HEK293 (cell line): Measurements from ENCODE around the gene CD2AP.

Experiments
- CTCF ChIA-PET: fragments of 350-600 bp; formaldehyde crosslinking; extraction: SDS; loops from one replicate; lab custom pipeline; 2021; ENCODE audit warnings: antibody characterized with exemption; lab: Yijun Ruan, JAX
- POLR2A ChIA-PET: fragments of 300-600 bp; formaldehyde crosslinking; extraction: SDS; loops from one replicate; lab custom pipeline; 2020; ENCODE audit warnings: antibody characterized with exemption, inconsistent platforms; lab: Yijun Ruan, JAX
- H3K27ac ChIP-seq: fragments of 200-500 bp; sonication (Bioruptor generic); 2 replicates; pipeline ENCODE4 v1.5.1; 2014; ENCODE audit warnings: low read depth, low read length, control low read depth, inconsistent platforms; ENCODE audit errors: extremely low read depth
- H3K36me3 ChIP-seq, 2 experiments: fragments of 200-500 bp in 1 of 2; sonication (Bioruptor generic) in 1 of 2; 1 replicate in 1 of 2; 2 replicates in 1 of 2; pipeline ENCODE4 v1.5.1; 2014 to 2017; ENCODE audit warnings: inconsistent platforms in 2 of 2, low read length in 2 of 2; ENCODE audit not compliant: control insufficient read depth in 2 of 2, insufficient read depth in 1 of 2
- H3K4me1 ChIP-seq: fragments of 200-500 bp; sonication (Bioruptor generic); 2 replicates; pipeline ENCODE4 v1.5.1; 2014; ENCODE audit warnings: mild to moderate bottlenecking, low read length, inconsistent platforms; ENCODE audit not compliant: control insufficient read depth, insufficient read depth
- H3K4me3 ChIP-seq: 2 replicates; pipeline ENCODE4 v1.5.1; 2011; ENCODE audit warnings: low read depth, mild to moderate bottlenecking, control low read depth, low read length, moderate library complexity
- H3K9me3 ChIP-seq: fragments of 200-500 bp; sonication (Bioruptor generic); 2 replicates; pipeline ENCODE4 v1.5.1; 2014; ENCODE audit warnings: low read depth, low read length, inconsistent platforms; ENCODE audit not compliant: control insufficient read depth, insufficient read depth
- BCL11A ChIP-seq: fragments of 450-650 bp; formaldehyde crosslinking; IDR thresholded peaks from 2 replicates; pipeline ENCODE4 v1.5.1; 2016; ENCODE audit warnings: low read depth, missing biosample characterization, missing genetic modification characterization
- GLIS1 ChIP-seq: fragments of 450-650 bp; formaldehyde crosslinking; IDR thresholded peaks from 2 replicates; pipeline ENCODE4 v1.5.1; 2016; ENCODE audit warnings: missing biosample characterization, missing genetic modification characterization
- HOXC10 ChIP-seq: sonication (generic); formaldehyde crosslinking; IDR thresholded peaks from 2 replicates; pipeline ENCODE4 v1.8.1; 2023; ENCODE audit warnings: mild to moderate bottlenecking, missing genetic modification reagents
- KLF7 ChIP-seq: fragments of 450-650 bp; formaldehyde crosslinking; IDR thresholded peaks from 2 replicates; pipeline ENCODE4 v1.5.1; 2016; ENCODE audit warnings: missing biosample characterization, missing genetic modification characterization, borderline replicate concordance
- KLF9 ChIP-seq: fragments of 450-650 bp; formaldehyde crosslinking; IDR thresholded peaks from 2 replicates; pipeline ENCODE4 v1.5.1; 2016; ENCODE audit warnings: missing biosample characterization, missing genetic modification characterization, low read depth
- PRDM1 ChIP-seq: fragments of 450-650 bp; formaldehyde crosslinking; IDR thresholded peaks from 2 replicates; pipeline ENCODE4; 2016; ENCODE audit warnings: missing biosample characterization, missing genetic modification characterization
- PRDM2 ChIP-seq: fragments of 450-650 bp; formaldehyde crosslinking; IDR thresholded peaks from 2 replicates; pipeline ENCODE4 v1.5.1; 2016; ENCODE audit warnings: missing biosample characterization, missing genetic modification characterization, borderline replicate concordance
- TSHZ1 ChIP-seq: fragments of 450-650 bp; formaldehyde crosslinking; IDR thresholded peaks from 2 replicates; pipeline ENCODE4 v1.5.1; 2016; ENCODE audit warnings: missing biosample characterization, missing genetic modification characterization, borderline replicate concordance
- ZBTB17 ChIP-seq: fragments of 450-650 bp; formaldehyde crosslinking; IDR thresholded peaks from 2 replicates; pipeline ENCODE4 v1.5.1; 2016; ENCODE audit warnings: missing biosample characterization, missing genetic modification characterization
- ZBTB21 ChIP-seq: fragments of 450-650 bp; formaldehyde crosslinking; IDR thresholded peaks from 2 replicates; pipeline ENCODE4 v1.5.1; 2017; ENCODE audit warnings: missing biosample characterization, missing genetic modification characterization
- ZNF112 ChIP-seq: fragments of 450-650 bp; formaldehyde crosslinking; IDR thresholded peaks from 2 replicates; pipeline ENCODE4 v1.5.0; 2017; ENCODE audit warnings: missing biosample characterization, missing genetic modification characterization
- ZNF274 ChIP-seq, 2 experiments: fragments of 200-500 bp in 1 of 2; fragments of 450-650 bp in 1 of 2; sonication (Bioruptor generic) in 1 of 2; formaldehyde crosslinking in 1 of 2; IDR thresholded peaks; 2 replicates each; pipeline versions ENCODE4 v1.5.1 to v1.6.1; 2014 to 2016; ENCODE audit warnings: borderline replicate concordance in 1 of 2, inconsistent platforms in 1 of 2, low read length in 1 of 2, missing biosample characterization in 1 of 2, missing genetic modification characterization in 1 of 2
- ZNF37A ChIP-seq: fragments of 450-650 bp; IDR thresholded peaks from 2 replicates; pipeline ENCODE4 v1.5.1; 2018; ENCODE audit warnings: missing biosample characterization, missing genetic modification characterization
- ZNF416 ChIP-seq: fragments of 450-650 bp; formaldehyde crosslinking; IDR thresholded peaks from 2 replicates; pipeline ENCODE4 v1.5.1; 2016; ENCODE audit warnings: missing biosample characterization, missing genetic modification characterization
- ZNF473 ChIP-seq: fragments of 450-650 bp; formaldehyde crosslinking; IDR thresholded peaks from 2 replicates; pipeline ENCODE4 v1.5.1; 2017; ENCODE audit warnings: missing biosample characterization, missing genetic modification characterization
- ZNF501 ChIP-seq: fragments of 450-650 bp; formaldehyde crosslinking; IDR thresholded peaks from 2 replicates; pipeline ENCODE4 v1.5.1; 2016; ENCODE audit warnings: missing biosample characterization, missing genetic modification characterization
- ZNF514 ChIP-seq: fragments of 450-650 bp; formaldehyde crosslinking; IDR thresholded peaks from 2 replicates; pipeline ENCODE4 v1.5.1; 2016; ENCODE audit warnings: missing biosample characterization, missing genetic modification characterization
- ZNF548 ChIP-seq: fragments of 450-650 bp; formaldehyde crosslinking; IDR thresholded peaks from 2 replicates; pipeline ENCODE4 v1.5.1; 2016; ENCODE audit warnings: missing biosample characterization, missing genetic modification characterization
- ZNF561 ChIP-seq: fragments of 450-650 bp; IDR thresholded peaks from 2 replicates; pipeline ENCODE4 v1.5.1; 2018; ENCODE audit warnings: missing biosample characterization, missing genetic modification characterization, borderline replicate concordance
- ZNF585B ChIP-seq: fragments of 450-650 bp; formaldehyde crosslinking; IDR thresholded peaks from 2 replicates; pipeline ENCODE4 v1.5.1; 2016; ENCODE audit warnings: missing biosample characterization, missing genetic modification characterization
- ZNF747 ChIP-seq: fragments of 450-650 bp; formaldehyde crosslinking; IDR thresholded peaks from 2 replicates; pipeline ENCODE4 v1.5.1; 2016; ENCODE audit warnings: missing biosample characterization, missing genetic modification characterization
- ZNF776 ChIP-seq: fragments of 450-650 bp; formaldehyde crosslinking; IDR thresholded peaks from 2 replicates; pipeline ENCODE4 v1.5.0; 2017; ENCODE audit warnings: missing biosample characterization, missing genetic modification characterization, borderline replicate concordance
- ZNF792 ChIP-seq: fragments of 450-650 bp; formaldehyde crosslinking; IDR thresholded peaks from 2 replicates; pipeline ENCODE4 v1.5.1; 2016; ENCODE audit warnings: missing biosample characterization, missing genetic modification characterization
- ZNF830 ChIP-seq: fragments of 450-650 bp; IDR thresholded peaks from 2 replicates; pipeline ENCODE4 v1.5.0; 2018; ENCODE audit warnings: missing biosample characterization, missing genetic modification characterization, low read depth, mild to moderate bottlenecking, moderate library complexity
- ZSCAN30 ChIP-seq: fragments of 450-650 bp; IDR thresholded peaks from 2 replicates; pipeline ENCODE4 v1.5.1; 2018; ENCODE audit warnings: missing biosample characterization, mild to moderate bottlenecking, missing genetic modification characterization, moderate library complexity
- TF ChIP-seq, protein P1 (sequence below): fragments of 450-650 bp; formaldehyde crosslinking; IDR thresholded peaks from 2 replicates; pipeline ENCODE4 v1.5.1; 2016; ENCODE audit warnings: missing biosample characterization, missing genetic modification characterization

Gene CD2AP

GRCh38 chr6:47447722-47448121 is 29.9 kb upstream of the CD2AP start:
- POLR2A ChIA-PET, result no interaction called here
- Histone ChIP-seq H3K9me3 (no peaks in the 10 kb centered on the region), H3K4me3 (no peak overlapping the region), H3K36me3 (no peaks in the 10 kb centered on the region), H3K4me1 (no peaks in the 10 kb centered on the region), H3K27ac (no peak overlapping the region)
- no peak for TF ChIP-seq ZNF776 (tag by site-specific recombination)
- TF ChIP-seq ZNF473 (tag by site-specific recombination), result no peak
- TF ChIP-seq TSHZ1 (tag by site-specific recombination), result no peak
- no peak for TF ChIP-seq ZNF747 (tag by site-specific recombination)
- TF ChIP-seq ZNF792 (tag by site-specific recombination), result no peak
- no peak for TF ChIP-seq BCL11A (tag by site-specific recombination)
- no peak for TF ChIP-seq ZNF416
- TF ChIP-seq ZNF274 (IDR thresholded peaks at IDR 0.05; ENCODE audit: low read length), result no peak
- TF ChIP-seq ZNF274 (tag by site-specific recombination; IDR thresholded peaks at IDR 0.05; ENCODE audit: borderline replicate concordance), result no peak
- no peak for TF ChIP-seq ZNF830
- TF ChIP-seq ZBTB21 (tag by site-specific recombination), result no peak
- no peak for TF ChIP-seq ZNF548 (tag by site-specific recombination)
- no peak for TF ChIP-seq ZSCAN30 (tag by site-specific recombination)
- no peak for TF ChIP-seq ZNF37A (tag by site-specific recombination)
- TF ChIP-seq ZNF501 (tag by site-specific recombination), result no peak
- no peak for TF ChIP-seq ZNF585B (tag by site-specific recombination)
- TF ChIP-seq KLF7 (tag by site-specific recombination), result no peak
- CTCF ChIA-PET, result interaction anchor here (0.6 kb wide), 1 partner anchor 30 kb away, joined by 3 read pairs; the partner anchor contains the start of gene CD2AP

DNA sequence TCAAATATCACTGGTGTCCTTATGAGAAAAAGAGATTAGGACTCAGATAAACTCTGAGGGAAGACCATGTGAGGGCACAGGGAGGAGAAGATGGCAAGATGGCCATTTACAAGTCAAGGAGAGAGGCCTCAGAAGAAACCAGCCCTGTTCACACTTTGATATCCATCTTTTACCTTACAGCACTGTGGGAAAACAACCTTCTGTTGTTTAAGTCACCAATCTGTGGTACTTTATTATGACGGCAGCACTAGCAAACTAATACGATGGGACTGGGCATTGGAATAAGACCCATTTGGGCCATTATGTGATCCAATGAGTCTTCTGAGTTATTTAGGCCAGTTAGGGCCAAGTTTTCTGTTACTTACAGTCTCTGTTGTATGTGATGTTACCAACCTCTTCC is 26.4 kb upstream of the CD2AP start:
- Histone ChIP-seq H3K9me3 (no peaks in the 10 kb centered on the region), H3K36me3 (no peaks in the 10 kb centered on the region), H3K4me3 (no peak overlapping the region), H3K27ac (no peak overlapping the region), H3K4me1 (peaks cover 6% of the 10 kb centered on the region)
- ChIA-PET POLR2A (no interaction called here), CTCF (no interaction called here)
- TF ChIP-seq ZNF561 (tag by site-specific recombination), result no peak
- TF ChIP-seq KLF9 (tag by site-specific recombination), result no peak
- no peak for TF ChIP-seq ZNF514 (tag by site-specific recombination)
- TF ChIP-seq PRDM2 (tag by site-specific recombination), result no peak
- TF ChIP-seq HOXC10 (CRISPR knock-in tag), result no peak
- TF ChIP-seq, protein P1, sequence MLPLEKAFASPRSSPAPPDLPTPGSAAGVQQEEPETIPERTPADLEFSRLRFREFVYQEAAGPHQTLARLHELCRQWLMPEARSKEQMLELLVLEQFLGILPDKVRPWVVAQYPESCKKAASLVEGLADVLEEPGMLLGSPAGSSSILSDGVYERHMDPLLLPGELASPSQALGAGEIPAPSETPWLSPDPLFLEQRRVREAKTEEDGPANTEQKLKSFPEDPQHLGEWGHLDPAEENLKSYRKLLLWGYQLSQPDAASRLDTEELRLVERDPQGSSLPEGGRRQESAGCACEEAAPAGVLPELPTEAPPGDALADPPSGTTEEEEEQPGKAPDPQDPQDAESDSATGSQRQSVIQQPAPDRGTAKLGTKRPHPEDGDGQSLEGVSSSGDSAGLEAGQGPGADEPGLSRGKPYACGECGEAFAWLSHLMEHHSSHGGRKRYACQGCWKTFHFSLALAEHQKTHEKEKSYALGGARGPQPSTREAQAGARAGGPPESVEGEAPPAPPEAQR (tag by site-specific recombination), result no peak
- no peak for TF ChIP-seq ZNF112 (tag by site-specific recombination)
- TF ChIP-seq ZBTB17 (tag by site-specific recombination), result no peak
- TF ChIP-seq ZNF792 (tag by site-specific recombination), result no peak
- no peak for TF ChIP-seq ZBTB21 (tag by site-specific recombination)
- no peak for TF ChIP-seq PRDM1 (tag by site-specific recombination)
- no peak for TF ChIP-seq GLIS1 (tag by site-specific recombination)
